Measurements from ENCODE around the gene CUX1.

The CUX1 gene

DNA sequence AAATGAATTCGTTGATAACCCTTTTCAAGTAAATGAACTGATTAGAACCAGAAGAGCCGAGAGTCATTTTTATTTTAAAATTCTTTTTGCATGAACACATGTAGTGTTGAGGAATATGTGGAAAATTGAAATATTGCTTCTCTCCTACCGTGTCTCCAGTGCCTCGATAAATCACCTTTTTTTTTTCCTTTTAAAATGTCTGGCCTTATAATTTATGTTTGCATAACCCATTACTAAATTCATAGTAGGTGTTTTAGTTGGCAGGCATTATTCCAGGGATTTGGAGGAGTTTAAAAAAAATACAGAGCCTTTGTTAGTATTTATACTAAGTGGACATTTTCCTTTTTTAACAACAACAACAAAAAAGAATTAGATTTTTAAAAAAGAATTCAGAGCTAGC is 115.6 kb downstream of the CUX1 start:
- no peak overlapping the region for H3K4me3 ChIP-seq (ENCODE audit: control insufficient read depth, low read depth, low read length)

DNA sequence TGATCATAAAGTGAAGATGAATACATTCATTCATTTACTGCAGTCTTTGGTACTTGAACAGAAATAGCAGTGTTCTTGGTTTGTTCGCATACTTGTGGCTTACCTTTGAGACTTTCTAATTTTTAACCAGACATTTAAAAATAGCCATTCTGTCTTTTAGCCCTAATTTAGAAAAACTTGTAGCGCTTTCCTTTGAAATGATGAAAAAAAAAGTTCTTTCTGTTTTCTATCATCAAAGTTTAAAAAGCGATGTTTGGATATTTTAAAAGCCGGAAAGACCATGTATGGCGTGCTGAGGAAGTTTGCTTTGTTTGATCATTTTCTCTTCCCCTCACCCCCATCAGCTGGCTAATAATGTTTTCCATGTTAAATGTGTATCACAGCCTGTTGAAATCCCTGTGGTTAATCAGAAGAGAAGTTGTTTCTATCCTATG is 116.3 kb downstream of the CUX1 start:
- TF ChIP-seq, protein P1, sequence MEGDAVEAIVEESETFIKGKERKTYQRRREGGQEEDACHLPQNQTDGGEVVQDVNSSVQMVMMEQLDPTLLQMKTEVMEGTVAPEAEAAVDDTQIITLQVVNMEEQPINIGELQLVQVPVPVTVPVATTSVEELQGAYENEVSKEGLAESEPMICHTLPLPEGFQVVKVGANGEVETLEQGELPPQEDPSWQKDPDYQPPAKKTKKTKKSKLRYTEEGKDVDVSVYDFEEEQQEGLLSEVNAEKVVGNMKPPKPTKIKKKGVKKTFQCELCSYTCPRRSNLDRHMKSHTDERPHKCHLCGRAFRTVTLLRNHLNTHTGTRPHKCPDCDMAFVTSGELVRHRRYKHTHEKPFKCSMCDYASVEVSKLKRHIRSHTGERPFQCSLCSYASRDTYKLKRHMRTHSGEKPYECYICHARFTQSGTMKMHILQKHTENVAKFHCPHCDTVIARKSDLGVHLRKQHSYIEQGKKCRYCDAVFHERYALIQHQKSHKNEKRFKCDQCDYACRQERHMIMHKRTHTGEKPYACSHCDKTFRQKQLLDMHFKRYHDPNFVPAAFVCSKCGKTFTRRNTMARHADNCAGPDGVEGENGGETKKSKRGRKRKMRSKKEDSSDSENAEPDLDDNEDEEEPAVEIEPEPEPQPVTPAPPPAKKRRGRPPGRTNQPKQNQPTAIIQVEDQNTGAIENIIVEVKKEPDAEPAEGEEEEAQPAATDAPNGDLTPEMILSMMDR (IDR thresholded peaks at IDR 0.05; ENCODE audit: control insufficient read depth, insufficient read depth, low read depth, low read length, missing control alignments), result no peak
- no peak overlapping the region for H3K4me3 ChIP-seq (ENCODE audit: control insufficient read depth, low read depth, low read length)
- DNase-seq (ENCODE audit: low read depth), result no peak

More for the DNA sequence above, 115.6 kb downstream of the CUX1 start:
- no peak for DNase-seq (ENCODE audit: low read depth)
- TF ChIP-seq, protein P1 (IDR thresholded peaks at IDR 0.05; ENCODE audit: control insufficient read depth, insufficient read depth, low read depth, low read length, missing control alignments), result no peak

DNA sequence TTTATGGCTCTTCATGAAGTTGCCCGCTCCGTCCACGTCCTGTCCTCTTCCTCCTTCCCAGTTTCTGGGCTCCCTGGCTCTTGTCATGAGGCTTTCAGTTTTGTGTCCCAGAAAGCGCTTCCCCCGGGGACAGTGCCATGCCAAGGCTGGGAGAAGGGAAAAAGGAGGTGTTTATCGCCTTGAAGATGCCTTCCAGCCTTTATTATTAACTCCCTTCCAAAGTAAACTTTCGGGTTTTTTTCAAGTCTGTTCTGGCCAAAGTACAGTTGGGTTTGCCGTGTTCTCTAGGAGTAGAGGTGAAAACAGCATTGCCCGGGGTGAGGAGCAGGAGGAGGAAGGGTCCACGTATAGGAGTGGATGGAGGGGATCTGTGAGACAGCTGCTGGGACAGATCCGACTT is 117.2 kb downstream of the CUX1 start:
- DNase-seq (ENCODE audit: low read depth), result no peak
- H3K4me3 ChIP-seq (ENCODE audit: control insufficient read depth, low read depth, low read length), result no peak overlapping the region
- TF ChIP-seq, protein P1 (IDR thresholded peaks at IDR 0.05; ENCODE audit: control insufficient read depth, insufficient read depth, low read depth, low read length, missing control alignments), result no peak

DNA sequence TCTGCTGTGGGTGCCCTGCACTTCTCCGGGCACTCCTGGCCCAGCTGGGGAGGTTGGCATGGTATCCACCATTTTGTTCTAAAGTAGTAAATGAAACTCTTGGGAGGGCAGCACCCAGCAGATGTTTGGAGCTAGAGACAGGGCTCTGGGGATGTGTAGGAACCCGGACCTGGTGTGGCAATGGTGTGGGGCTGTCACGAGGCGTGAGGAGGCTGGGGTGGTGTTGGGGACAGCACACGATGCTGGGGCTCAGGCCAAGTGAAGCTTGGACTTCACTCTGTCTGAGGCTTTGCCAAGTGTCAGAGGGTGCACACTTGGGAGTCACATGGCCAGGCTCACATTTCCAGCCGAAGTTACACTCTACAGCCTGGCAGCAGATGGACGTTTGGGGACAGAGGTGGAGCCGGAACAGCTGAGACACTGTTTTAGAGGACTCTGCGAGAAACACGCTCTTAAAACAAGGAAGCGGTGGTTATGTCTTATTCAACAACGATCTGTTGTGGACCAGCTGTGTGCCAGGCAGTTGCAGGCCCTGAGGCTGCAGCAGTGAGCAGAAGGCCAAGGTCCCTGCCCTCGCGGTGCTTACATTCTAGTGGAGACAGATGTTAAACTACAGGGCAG is 118.2 kb downstream of the CUX1 start:
- no peak overlapping the region for H3K4me3 ChIP-seq (ENCODE audit: control insufficient read depth, low read depth, low read length)
- TF ChIP-seq, protein P1 (IDR thresholded peaks at IDR 0.05; ENCODE audit: control insufficient read depth, insufficient read depth, low read depth, low read length, missing control alignments), result no peak
- no peak for DNase-seq (ENCODE audit: low read depth)

DNA sequence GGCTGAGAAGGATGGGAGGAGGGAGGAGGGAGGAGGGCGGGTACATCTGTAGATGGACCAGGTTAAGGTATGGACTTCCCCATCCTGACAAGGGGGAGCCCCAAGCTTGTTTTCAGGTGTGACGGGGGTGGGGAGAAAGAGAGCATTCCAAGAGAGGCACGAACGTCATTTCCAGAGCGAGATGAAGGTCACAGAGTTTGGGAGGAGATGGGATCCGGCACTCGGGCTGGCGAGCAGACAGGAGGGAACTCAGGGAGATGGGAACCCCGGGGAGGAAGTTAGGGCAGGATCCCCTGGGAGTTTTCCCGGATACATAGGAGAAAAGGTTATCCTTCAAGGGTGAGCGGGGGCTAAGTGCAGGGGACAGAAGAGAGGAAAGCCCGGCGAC is 118.8 kb downstream of the CUX1 start:
- DNase-seq (ENCODE audit: low read depth), result no peak
- TF ChIP-seq, protein P1 (IDR thresholded peaks at IDR 0.05; ENCODE audit: control insufficient read depth, insufficient read depth, low read depth, low read length, missing control alignments), result no peak
- H3K4me3 ChIP-seq (ENCODE audit: control insufficient read depth, low read depth, low read length), result peak overlapping the region; percentile 20

DNA sequence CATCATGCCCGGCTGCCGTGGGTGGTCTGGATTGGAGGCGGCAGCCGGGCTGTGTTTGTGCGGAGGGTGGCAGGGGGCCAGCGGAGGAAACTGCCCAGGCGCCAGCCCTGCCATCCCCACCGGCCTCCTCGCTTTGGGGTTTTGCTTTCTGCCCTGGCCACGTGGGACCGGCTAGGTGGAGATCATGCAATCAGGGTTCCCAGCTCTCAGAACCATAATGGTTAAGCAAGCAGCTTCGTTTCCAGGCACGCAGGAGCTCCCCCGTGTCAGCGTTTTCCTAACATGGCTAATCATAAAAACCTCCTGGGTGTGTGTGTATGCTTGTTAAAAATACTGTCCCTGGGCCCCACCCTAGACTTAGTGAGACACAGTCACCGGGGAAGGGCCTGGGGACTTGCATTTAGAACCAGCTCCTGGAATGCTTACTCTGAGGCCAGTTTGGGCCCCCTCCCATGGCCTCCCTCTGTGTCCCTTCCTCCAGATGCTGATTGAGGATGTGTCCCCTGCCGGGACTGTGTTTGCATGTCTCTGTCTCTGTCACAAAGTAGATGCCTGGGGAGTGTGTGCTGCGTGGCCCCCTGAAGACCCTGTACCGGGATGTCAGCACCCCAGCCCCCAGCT is 119.3 kb downstream of the CUX1 start:
- peak overlapping the region; percentile 20 for H3K4me3 ChIP-seq (ENCODE audit: control insufficient read depth, low read depth, low read length)
- no peak for DNase-seq (ENCODE audit: low read depth)
- TF ChIP-seq, protein P1 (IDR thresholded peaks at IDR 0.05; ENCODE audit: control insufficient read depth, insufficient read depth, low read depth, low read length, missing control alignments), result no peak
